H1 (cell line): Measurements from ENCODE around the gene CNOT1. TPM values are rescaled to one million over a fixed set of nuclear protein-coding genes. Genes with fewer than 3 reads are reported as not detected.

Source experiments
- BRCA1 ChIP-seq: IDR thresholded peaks from 2 replicates; pipeline ENCODE4 v1.6.1; 2012; ENCODE audit warnings: low read depth, low read length, improper control_type of control experiment
- CBX5 ChIP-seq: fragments of 300-800, 300-1000 bp; sonication (generic); IDR thresholded peaks from 2 replicates; pipeline ENCODE4 v1.7.1; 2016; ENCODE audit warnings: antibody characterized with exemption, low read length, low read depth
- CBX8 ChIP-seq: fragments of 300-800, 300-1000 bp; sonication (generic); IDR thresholded peaks from 2 replicates; pipeline ENCODE4 v1.7.1; 2016; ENCODE audit warnings: low read depth, low read length, borderline replicate concordance
- CEBPB ChIP-seq: IDR thresholded peaks from 2 replicates; pipeline ENCODE4 v1.6.1; 2012; ENCODE audit warnings: low read depth, low read length
- CHD1 ChIP-seq: IDR thresholded peaks from 2 replicates; pipeline ENCODE4 v1.6.1; 2012; ENCODE audit warnings: low read depth, low read length, improper control_type of control experiment
- CTBP2 ChIP-seq: IDR thresholded peaks from 2 replicates; pipeline ENCODE4 v1.7.0; 2011; ENCODE audit warnings: borderline replicate concordance, mild to moderate bottlenecking, moderate library complexity, mixed read lengths, low read length; ENCODE audit not compliant: insufficient read depth, insufficient read length
- EGR1 ChIP-seq: IDR thresholded peaks from 2 replicates; pipeline ENCODE4 v1.6.1; 2011; ENCODE audit warnings: low read depth, low read length, borderline replicate concordance
- GTF2F1 ChIP-seq: IDR thresholded peaks from 2 replicates; pipeline ENCODE4 v1.6.1; 2012; ENCODE audit warnings: low read depth, low read length, improper control_type of control experiment, borderline replicate concordance
- KDM1A ChIP-seq: fragments of 200-600, 300-600 bp; sonication (generic); IDR thresholded peaks from 2 replicates; pipeline ENCODE4 v1.7.1; 2016; ENCODE audit warnings: mild to moderate bottlenecking, low read length, borderline replicate concordance
- SAP30 ChIP-seq: fragments of 300-600 bp; sonication (generic); IDR thresholded peaks from 2 replicates; pipeline ENCODE4 v1.7.1; 2012; ENCODE audit warnings: low read length, moderate library complexity, mild to moderate bottlenecking, inconsistent platforms; ENCODE audit not compliant: insufficient read depth, insufficient replicate concordance
- SIX5 ChIP-seq: IDR thresholded peaks from 2 replicates; pipeline ENCODE4 v1.6.1; 2011; ENCODE audit warnings: mild to moderate bottlenecking, low read depth, low read length
- SP4 ChIP-seq: IDR thresholded peaks from 2 replicates; pipeline ENCODE4 v1.6.1; 2012; ENCODE audit warnings: low read length, inconsistent platforms
- TAF1 ChIP-seq: IDR thresholded peaks from 2 replicates; pipeline ENCODE4 v1.6.1; 2011; ENCODE audit warnings: mild to moderate bottlenecking, low read depth, low read length
- TEAD4 ChIP-seq: IDR thresholded peaks from 2 replicates; pipeline ENCODE4 v1.6.1; 2012; ENCODE audit warnings: low read depth, low read length, inconsistent platforms, mixed read lengths
- polyA plus RNA-seq, 7 experiments: library from polyadenylated mRNA; depleted of rRNA in 3 of 7; stranded (reverse) in 5 of 7; unstranded in 2 of 7; fragments of >200 nt in 5 of 7; fragments of 200-250 nt in 2 of 7; gene quantifications; 1 replicate in 5 of 7; 2 replicates in 1 of 7; 4 replicates in 1 of 7; pipeline versions ENCODE4 v1.2.1 to v1.2.3, GENCODE V29; 2011 to 2013; ENCODE audit warnings: missing spikeins in 2 of 7, mixed read lengths in 2 of 7
- total RNA-seq: library from RNA; stranded (reverse); fragmentation: NEBNext Ultra II Directional; extraction: Animal tissue kit (Norgen Biotek cat#: 25700); gene quantifications from 2 replicates; pipeline ENCODE4 v1.2.1, GENCODE V29; 2021

Gene CNOT1
- total and polyA plus RNA-seq, 2 of the 8 experiments (the other 6 are each of a cell fraction or from before 2014, with no cell fraction given) = 306 to 319 TPM

DNA sequence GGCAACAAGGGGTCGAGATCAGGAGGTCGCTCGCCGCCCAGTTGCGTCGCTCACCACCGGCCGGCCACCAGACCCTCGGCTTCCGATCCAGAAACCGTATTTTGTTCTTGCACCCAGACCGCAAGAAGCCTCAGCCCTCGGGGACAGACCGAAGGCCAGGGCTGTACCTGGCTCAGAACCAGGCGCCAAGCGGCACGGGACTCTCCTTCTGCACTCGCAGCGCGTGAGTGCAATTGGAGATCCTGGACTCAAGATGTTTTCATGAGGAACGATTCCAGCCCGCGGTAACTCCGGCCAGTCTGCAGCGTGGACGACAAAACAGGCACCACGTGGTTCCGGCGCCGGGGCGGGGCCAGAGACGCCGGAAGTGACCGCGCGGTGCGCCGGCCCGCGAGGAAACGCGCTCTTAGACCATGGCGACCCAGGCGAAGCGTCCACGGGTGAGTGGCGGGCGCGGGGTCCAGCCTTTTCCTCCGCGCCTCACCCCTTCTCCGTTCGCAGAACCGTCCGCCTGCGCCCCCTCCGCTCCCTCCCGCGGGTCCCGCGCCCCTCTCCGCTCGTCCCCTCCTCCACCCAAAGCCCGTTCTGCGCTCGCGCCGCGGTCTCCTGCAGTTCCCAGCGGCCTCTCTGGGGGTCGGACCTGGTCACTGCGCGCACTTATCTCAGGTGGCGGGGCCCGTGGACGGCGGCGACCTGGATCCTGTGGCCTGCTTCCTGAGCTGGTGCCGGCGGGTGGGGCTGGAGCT is 114.3 kb downstream of the CNOT1 start, which contains the start of gene SETD6 (continued):
- TF ChIP-seq CBX5 (no peak), SIX5 (no peak), TAF1 (peak; percentile 85), CEBPB (no peak), GTF2F1 (no peak; the same call in 1 of the 2 replicates), CHD1 (no peak), CTBP2 (no peak), TEAD4 (no peak), SAP30 (no peak), KDM1A (no peak; the same call in 1 of the 2 replicates), SP4 (no peak; the same call in 1 of the 2 replicates), CBX8 (no peak), EGR1 (no peak), BRCA1 (no peak)
